ENCODE data around the gene RTN4R. TPM values are rescaled to one million over a fixed set of nuclear protein-coding genes. Genes with fewer than 3 reads are reported as not detected.

RTN4R gene
- total and polyA plus RNA-seq, 2 of the 8 experiments (the other 6 are each of a cell fraction or from before 2014, with no cell fraction given), result 21.8 to 41.3 TPM

DNA sequence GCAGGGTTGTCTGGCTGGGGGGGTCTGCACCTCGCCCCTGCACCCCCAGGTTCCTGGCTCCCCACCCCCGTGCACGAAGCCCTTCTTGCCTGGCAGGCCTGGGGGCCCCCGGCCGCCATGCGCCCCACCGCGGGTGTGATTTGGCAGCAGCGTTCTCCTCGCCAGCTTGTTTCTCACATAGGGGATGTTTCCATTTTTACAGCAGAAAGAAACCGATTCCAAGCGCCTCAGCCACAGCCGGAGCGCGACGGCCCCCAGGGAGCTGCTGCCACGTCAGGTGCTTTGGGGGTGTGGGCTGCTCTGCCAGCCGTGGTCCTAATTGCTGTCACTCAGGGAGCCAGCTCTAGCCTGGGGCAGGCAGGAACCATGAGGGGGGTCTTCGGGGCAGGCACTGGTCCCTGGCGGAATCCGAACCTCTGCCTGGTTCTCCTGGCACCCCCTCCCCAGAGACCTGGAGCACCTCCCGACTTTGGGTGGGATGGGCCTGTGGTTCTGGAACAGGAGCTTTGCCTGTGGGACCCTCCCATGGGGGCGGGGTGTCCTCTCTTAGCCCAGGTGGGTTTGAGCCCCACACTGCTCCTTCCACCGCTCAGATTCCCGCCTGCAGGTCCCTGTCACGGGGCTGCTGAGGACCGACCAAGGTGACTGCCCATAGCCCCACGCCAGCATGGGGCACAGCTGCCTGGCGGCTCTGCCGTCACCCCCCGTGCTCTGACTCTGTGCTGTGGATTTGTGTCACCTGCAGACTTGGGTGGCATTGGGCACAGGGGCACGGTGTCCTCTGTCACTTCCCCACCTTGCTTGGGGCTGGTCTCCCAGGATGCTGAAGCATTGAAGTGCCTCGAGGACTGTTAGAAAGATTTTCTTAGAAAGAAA lies 54.0 kb downstream of the RTN4R start:
- FAIRE-seq, result no peak
- WGBS, 2 experiments (ENCODE audit: extremely low coverage in 1 of 2, insufficient coverage in 1 of 2, insufficient read length in 1 of 2, insufficient replicate concordance in 2 of 2, low coverage in 1 of 2, low lambda C conversion rate in 2 of 2, missing lambda C conversion rate in 1 of 2), result 86% methylated on average over 30 of the region's 33 CpGs; no CpG with 5 or more reads in 1 of the 2 experiments
- POLR2A ChIA-PET (ENCODE audit: partially characterized antibody), result interaction anchor here (0.7 to 1.6 kb wide), 2 partner anchors 17 to 39 kb away, joined by 3 to 4 read pairs; no protein-coding TSS in a partner anchor

More for the DNA sequence above, 54.0 kb downstream of the RTN4R start:
- H3K4me1 ChIP-seq (replicated peaks in 1 of 4; ENCODE audit: control insufficient read depth in 3 of 4, insufficient read depth in 4 of 4, low read length in 3 of 4), result no peaks in the 10 kb centered on the region
- no peak overlapping the region for H2BK20ac ChIP-seq (ENCODE audit: low read length)
- no peaks in the 10 kb centered on the region for H3K23me2 ChIP-seq (ENCODE audit: low read depth, low read length)
- no peak overlapping the region for H3K14ac ChIP-seq (ENCODE audit: insufficient read length)
- H2BK12ac ChIP-seq (ENCODE audit: low read depth, low read length), result no peak overlapping the region
- H2BK120ac ChIP-seq (replicated peaks; ENCODE audit: low read depth, low read length), result no peak overlapping the region
- no peak overlapping the region for H4K5ac ChIP-seq (ENCODE audit: insufficient read length, low read depth, low read length)
- no peaks in the 10 kb centered on the region for H4K20me1 ChIP-seq (replicated peaks in 1 of 2; ENCODE audit: control insufficient read depth in 1 of 2, insufficient read depth in 2 of 2, low read length in 2 of 2)
- H2BK15ac ChIP-seq (ENCODE audit: low read length), result no peak overlapping the region
- H3K79me1 ChIP-seq (ENCODE audit: low read depth, low read length), result no peaks in the 10 kb centered on the region
- H3K27me3 ChIP-seq (replicated peaks in 1 of 4; ENCODE audit: control insufficient read depth in 3 of 4, extremely low read depth in 1 of 4, insufficient read depth in 3 of 4, low read length in 3 of 4), result no peaks in the 10 kb centered on the region
- TF ChIP-seq EP300 (IDR thresholded peaks at IDR 0.05; ENCODE audit: borderline replicate concordance in 1 of 2, low read depth in 2 of 2, low read length in 2 of 2) (no peak), PHF8 (conservative IDR thresholded peaks at IDR 0.05; ENCODE audit: low read depth, low read length) (no peak), SAP30 (IDR thresholded peaks at IDR 0.05; ENCODE audit: insufficient read depth, insufficient replicate concordance, low read length) (no peak), HDAC6 (IDR thresholded peaks at IDR 0.05; ENCODE audit: low read depth, low read length) (no peak), SRF (IDR thresholded peaks at IDR 0.05; ENCODE audit: low read depth, low read length) (no peak)
- no peak overlapping the region for H2AK5ac ChIP-seq (ENCODE audit: low read depth, low read length)
- no peaks in the 10 kb centered on the region for H3K36me3 ChIP-seq (ENCODE audit: control insufficient read depth in 2 of 4, insufficient read depth in 4 of 4, low read length in 3 of 4)
- no peak overlapping the region for H3K27ac ChIP-seq (ENCODE audit: low read depth, low read length)
- no peaks in the 10 kb centered on the region for H3K9me3 ChIP-seq (ENCODE audit: insufficient read depth in 2 of 2, low read depth in 1 of 2, low read length in 1 of 2)
- no peak overlapping the region for H3K4me3 ChIP-seq (ENCODE audit: extremely low read depth in 1 of 4, insufficient read depth in 2 of 4, low read depth in 3 of 4, low read length in 4 of 4)
- H3K4ac ChIP-seq (replicated peaks; ENCODE audit: insufficient read length, low read depth, low read length), result no peak overlapping the region
- peak overlapping the region; percentile 63; the same call in 1 of the 2 replicates for H4K8ac ChIP-seq (ENCODE audit: extremely low read depth, insufficient read depth, low read length)
- H3K18ac ChIP-seq (ENCODE audit: extremely low read depth, low read length), result no peak overlapping the region
- no peak for DNase-seq (ENCODE audit: low read depth in 1 of 2, low spot score in 2 of 2)
- H3K4me2 ChIP-seq (ENCODE audit: insufficient read depth in 1 of 2, low read depth in 2 of 2, low read length in 2 of 2), result no peak overlapping the region
- H3K23ac ChIP-seq (ENCODE audit: insufficient read length), result no peak overlapping the region
- CTCF ChIA-PET (ENCODE audit: partially characterized antibody), result interaction anchor here (0.7 to 4.0 kb wide), 11 partner anchors 10 to 77 kb away, joined by 3 to 36 read pairs (median 4); partner anchors contain the start of gene CCDC188
- no peak overlapping the region for H2BK5ac ChIP-seq (ENCODE audit: low read depth, low read length)
- no peak overlapping the region for H4K91ac ChIP-seq (replicated peaks; ENCODE audit: insufficient read length, low read length)
- H3K79me2 ChIP-seq (ENCODE audit: control insufficient read depth in 1 of 2, insufficient read depth in 2 of 2, low read length in 2 of 2), result no peaks in the 10 kb centered on the region
- no peak overlapping the region for H3K9ac ChIP-seq (replicated peaks in 1 of 4; ENCODE audit: extremely low read depth in 1 of 4, low read depth in 3 of 4, low read length in 3 of 4)
- H3K56ac ChIP-seq (replicated peaks; ENCODE audit: insufficient read length, low read depth, low read length), result no peak overlapping the region
- no peak overlapping the region for H2AFZ ChIP-seq (ENCODE audit: low read length)

Data from H1 (cell line).